Measurements from ENCODE around the gene SRR. TPM values are rescaled to one million over a fixed set of nuclear protein-coding genes. Genes with fewer than 3 reads are reported as not detected.

Gene SRR
- total and polyA plus RNA-seq, 8 donors: 2.0 to 9.9 (median 5.2) TPM

DNA sequence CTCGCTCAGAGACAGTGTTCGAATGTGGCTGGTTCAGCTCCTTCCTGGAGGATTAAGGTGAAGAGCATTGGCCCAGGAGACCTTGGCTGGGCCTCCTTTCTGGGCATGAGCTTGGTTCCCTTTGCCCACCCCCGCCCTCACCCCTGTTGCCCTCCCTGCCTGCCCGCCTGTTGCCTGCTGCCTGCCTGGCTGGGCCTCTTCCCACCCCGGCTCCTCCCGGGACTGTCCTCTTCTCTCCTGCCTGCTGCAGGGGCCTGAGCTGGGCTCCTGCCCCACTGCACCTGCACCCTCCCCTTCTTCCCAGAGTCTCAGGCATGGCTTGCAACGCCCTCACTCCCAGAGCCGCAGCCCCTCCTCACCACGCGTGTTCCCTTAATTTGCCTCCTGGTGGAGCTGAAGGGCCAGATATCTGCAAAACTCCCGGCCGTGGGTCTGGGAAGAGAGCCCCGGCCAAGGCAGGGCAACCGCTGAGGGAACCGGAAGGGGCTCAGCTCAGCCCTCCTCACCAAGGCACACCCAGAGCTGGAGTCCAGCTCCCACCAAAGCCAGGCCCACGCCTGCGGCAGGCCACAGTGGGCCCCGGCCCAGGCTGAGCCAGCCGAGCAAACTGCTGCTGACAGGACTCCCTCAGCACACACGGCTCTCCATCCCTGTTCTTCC is 65.9 kb downstream of the SRR start:
- DNase-seq (no peak), FAIRE-seq (no peak), ATAC-seq (no peak)
- Histone ChIP-seq H3K36me3 (no peaks in the 10 kb centered on the region), H3K9me3 (no peaks in the 10 kb centered on the region), H3K27me3 (no peaks in the 10 kb centered on the region), H3K4me3 (no peak overlapping the region), H3K4me1 (no peaks in the 10 kb centered on the region), H3K27ac (no peak overlapping the region)
- intact Hi-C loops (cut with DNase I): loop anchor here in 1 of 3 donors (10.0 kb wide), 1 partner anchor 55 kb away; no protein-coding TSS in a partner anchor
- TF ChIP-seq, protein P1, sequence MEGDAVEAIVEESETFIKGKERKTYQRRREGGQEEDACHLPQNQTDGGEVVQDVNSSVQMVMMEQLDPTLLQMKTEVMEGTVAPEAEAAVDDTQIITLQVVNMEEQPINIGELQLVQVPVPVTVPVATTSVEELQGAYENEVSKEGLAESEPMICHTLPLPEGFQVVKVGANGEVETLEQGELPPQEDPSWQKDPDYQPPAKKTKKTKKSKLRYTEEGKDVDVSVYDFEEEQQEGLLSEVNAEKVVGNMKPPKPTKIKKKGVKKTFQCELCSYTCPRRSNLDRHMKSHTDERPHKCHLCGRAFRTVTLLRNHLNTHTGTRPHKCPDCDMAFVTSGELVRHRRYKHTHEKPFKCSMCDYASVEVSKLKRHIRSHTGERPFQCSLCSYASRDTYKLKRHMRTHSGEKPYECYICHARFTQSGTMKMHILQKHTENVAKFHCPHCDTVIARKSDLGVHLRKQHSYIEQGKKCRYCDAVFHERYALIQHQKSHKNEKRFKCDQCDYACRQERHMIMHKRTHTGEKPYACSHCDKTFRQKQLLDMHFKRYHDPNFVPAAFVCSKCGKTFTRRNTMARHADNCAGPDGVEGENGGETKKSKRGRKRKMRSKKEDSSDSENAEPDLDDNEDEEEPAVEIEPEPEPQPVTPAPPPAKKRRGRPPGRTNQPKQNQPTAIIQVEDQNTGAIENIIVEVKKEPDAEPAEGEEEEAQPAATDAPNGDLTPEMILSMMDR (IDR thresholded peaks at IDR 0.05): no peak
- WGBS, 2 donors: 82 to 91% methylated on average over 20 of the region's 20 CpGs

DNA sequence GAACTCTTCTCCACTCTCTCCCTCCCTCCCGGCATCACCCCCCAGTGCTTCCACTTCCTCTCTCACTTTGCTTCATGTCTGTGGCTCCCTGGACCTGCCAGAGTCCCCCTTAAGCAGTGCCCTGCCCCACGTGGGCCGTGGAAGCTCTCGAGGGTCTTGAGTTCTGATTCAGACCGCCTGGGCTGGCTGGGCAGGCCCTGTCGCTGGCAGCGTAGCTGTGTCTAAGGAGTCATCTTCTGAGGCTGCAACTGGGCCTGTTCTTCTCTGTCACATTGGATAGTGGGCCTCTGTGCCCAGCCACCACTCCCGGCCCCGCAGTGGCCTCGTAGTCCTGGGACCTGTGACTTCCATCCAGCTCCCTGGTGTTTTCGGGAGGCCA is 66.5 kb downstream of the SRR start:
- DNase-seq (peak in 1 of 6 donors; percentile 74), FAIRE-seq (no peak), ATAC-seq (no peak)
- H3K36me3 ChIP-seq: no peaks in the 10 kb centered on the region
- H3K4me1 ChIP-seq: no peaks in the 10 kb centered on the region
- no peaks in the 10 kb centered on the region for H3K9me3 ChIP-seq
- TF ChIP-seq, protein P1 (IDR thresholded peaks at IDR 0.05): no peak
- H3K4me3 ChIP-seq: no peak overlapping the region
- no peaks in the 10 kb centered on the region for H3K27me3 ChIP-seq
- intact Hi-C loops (cut with DNase I): loop anchor here in 1 of 3 donors (10.0 kb wide), 1 partner anchor 55 kb away; no protein-coding TSS in a partner anchor
- H3K27ac ChIP-seq: no peak overlapping the region
- 86 to 91% methylated on average over 10 to 11 of the region's 11 CpGs for WGBS, 2 donors

DNA sequence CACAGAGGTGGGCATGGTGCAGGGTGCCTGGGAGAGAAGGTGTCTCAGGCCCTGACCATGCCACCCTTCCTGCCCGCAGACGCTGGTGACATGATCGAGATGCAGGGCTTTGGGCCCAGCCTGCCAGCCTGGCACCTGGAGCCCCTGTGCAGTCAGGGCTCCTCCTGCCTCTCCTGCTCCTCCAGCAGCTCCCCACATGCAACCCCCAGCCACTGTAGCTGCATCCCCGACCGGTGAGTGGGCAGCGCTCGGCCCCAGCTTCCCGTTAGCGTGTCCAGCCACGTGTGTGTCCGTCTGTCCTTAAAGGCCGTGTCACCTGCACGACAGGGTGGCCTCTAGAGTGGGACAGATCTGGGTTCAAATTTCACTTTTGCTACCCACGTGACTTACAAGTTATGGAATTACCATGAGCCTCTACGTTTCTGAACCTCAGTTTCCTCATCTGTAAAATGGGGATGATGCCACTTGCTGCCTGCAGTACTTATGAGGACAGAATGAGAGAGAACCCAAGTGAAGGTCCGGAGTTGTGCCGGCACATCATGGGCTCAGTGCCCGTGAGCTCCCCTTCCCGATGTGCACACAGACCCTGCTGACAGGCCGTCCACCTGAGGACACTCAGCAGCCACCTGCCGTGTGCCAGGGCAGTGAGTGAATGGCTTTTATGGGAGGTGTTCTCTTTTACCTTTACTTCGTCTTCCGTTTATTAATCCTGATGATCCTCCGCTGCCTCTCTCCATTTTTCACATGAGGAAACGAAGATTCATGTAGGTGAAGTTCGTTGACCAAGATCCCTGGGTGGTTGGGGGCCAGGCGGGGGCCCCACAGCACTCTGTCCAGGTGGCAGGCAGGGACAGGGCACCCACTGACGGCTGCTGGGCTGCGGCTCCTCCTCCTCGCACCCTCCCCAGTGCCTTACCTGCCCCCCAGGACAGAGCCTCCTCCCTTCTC is 67.7 kb downstream of the SRR start:
- no peaks in the 10 kb centered on the region for H3K27me3 ChIP-seq
- ATAC-seq (no peak), DNase-seq (no peak), FAIRE-seq (no peak)
- 93 to 94% methylated on average over 30 of the region's 30 CpGs for WGBS, 2 donors
- H3K4me3 ChIP-seq: no peak overlapping the region
- TF ChIP-seq, protein P1 (IDR thresholded peaks at IDR 0.05): no peak
- no peaks in the 10 kb centered on the region for H3K9me3 ChIP-seq
- H3K27ac ChIP-seq: no peak overlapping the region
- no peaks in the 10 kb centered on the region for H3K36me3 ChIP-seq
- no peaks in the 10 kb centered on the region for H3K4me1 ChIP-seq
- intact Hi-C loops (cut with DNase I): loop anchor here in 1 of 3 donors (10.0 kb wide), 1 partner anchor 53 kb away; no protein-coding TSS in a partner anchor

DNA sequence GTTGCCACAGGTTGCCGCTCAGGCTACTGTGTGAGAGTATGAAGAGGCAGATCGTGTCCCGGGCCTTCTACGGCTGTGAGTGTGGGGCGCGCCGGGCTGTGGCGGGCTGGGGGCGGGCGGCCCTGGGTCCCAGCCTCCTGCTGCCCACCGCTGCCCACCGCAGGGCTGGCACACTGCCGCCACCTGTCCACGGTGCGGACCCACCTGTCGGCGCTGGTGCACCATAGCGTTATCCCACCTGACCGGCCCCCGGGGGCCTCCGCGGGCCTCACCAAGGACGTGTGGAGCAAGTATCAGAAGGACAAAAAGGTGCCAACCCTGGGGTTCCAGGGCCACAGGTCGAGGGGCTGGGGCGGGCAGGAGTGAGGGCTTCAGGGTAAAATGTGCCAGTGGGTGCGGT is 68.4 kb downstream of the SRR start:
- no peak overlapping the region for H3K27ac ChIP-seq
- H3K4me1 ChIP-seq: no peaks in the 10 kb centered on the region
- peaks cover 0 to 4% (median 0%) of the 10 kb centered on the region in 3 donors for H3K36me3 ChIP-seq
- DNase-seq (peak in 1 of 6 donors; percentile 69), FAIRE-seq (no peak), ATAC-seq (no peak)
- intact Hi-C loops (cut with DNase I): loop anchor here in 1 of 3 donors (10.0 kb wide), 1 partner anchor 53 kb away; no protein-coding TSS in a partner anchor
- no peaks in the 10 kb centered on the region for H3K9me3 ChIP-seq
- TF ChIP-seq, protein P1 (IDR thresholded peaks at IDR 0.05): no peak
- H3K4me3 ChIP-seq: no peak overlapping the region
- H3K27me3 ChIP-seq: no peaks in the 10 kb centered on the region
- WGBS, 2 donors: 93 to 95% methylated on average over 26 of the region's 26 CpGs

All from pancreas (tissue), 10 donors.